GM21390 (cell line): ENCODE results near the gene CENPX.
A peak's percentile ranks its signal among the peaks of the same experiment; 100 is the strongest.
"Not testable (repeated sequence)": the region's sequence is repeated elsewhere in the genome, so short reads cannot be mapped to it uniquely, and the experiment has no call there.

Experiments
- ATAC-seq: cut with Tn5 transposase; IDR thresholded peaks from one replicate; pipeline ENCODE4 v1.9.1; 2021; ENCODE audit not compliant: unreplicated experiment

CENPX gene

DNA sequence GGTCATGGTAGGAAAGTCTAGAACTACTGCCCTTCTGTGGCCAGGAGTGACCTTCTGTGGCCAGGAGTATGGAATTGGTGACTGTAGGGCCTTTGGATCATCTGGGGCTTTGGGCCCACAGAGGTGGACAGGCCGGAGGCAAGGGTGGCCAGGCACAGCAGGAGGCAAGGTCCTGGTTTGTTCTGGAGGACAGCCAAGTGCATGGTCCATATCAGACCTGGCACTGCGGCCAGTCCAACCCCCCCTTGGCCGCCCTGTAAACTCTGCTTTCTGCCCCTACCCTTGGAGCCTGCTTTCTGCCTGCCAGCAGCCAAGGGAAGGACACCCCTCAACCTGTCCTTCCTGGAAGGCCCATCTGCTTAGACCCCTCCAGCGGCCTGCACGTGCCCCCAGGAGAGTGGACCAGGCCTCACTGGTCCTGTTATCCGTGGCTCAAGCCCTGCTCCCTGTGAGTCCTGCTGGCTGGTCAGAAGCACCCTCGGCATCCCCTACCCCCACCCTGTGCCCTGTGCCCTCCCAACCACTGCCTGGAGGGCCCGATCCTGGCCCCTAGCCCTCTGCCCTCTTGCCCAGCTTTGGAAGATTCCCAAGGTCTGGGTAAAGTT, 17.1 kb upstream of the CENPX start:
- ATAC-seq: no peak

DNA sequence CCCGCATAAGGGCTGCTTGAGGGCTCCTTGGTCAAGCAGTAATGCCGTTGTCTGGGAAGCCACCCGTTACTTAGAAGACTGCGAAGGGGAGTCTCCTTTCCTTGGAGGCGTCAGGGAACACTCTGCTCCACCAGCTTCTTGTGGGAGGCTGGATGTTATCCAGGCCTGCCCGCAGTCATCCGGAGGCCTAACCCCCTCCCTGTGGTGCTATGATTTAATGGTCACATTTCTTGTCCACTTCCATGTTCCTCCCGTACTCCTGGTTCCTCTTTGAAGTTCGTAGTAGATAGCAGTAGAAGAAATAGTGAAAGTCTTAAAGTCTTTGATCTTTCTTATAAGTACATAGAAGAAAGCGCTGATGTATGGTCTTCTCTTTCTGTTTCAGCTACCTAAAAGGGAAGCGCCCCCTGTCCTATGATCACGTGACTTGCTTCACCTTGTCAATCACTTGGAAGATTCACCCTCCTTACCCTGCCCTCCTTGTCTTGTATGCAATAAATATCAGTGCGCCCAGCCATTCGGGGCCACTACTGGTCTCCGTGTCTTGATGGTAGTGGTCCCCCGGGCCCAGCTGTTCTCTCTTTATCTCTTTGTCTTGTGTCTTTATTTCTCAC, 16.2 kb upstream of the CENPX start:
- not testable (repeated sequence) for ATAC-seq

DNA sequence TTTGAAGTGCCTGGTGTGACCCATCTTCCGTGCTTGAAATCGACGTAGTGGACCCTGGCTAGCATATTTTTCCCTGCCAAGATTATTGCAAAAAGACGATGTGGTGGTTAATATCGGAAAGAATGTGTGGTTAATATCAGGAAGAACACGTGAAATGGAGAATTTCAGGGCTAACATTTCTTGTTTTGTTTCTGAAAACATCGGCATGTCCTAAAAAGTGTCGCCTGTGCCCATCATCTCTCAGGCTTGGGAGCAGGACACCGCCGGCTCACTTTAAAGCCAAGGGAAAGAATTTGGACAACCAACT, 15.2 kb upstream of the CENPX start:
- no peak for ATAC-seq

DNA sequence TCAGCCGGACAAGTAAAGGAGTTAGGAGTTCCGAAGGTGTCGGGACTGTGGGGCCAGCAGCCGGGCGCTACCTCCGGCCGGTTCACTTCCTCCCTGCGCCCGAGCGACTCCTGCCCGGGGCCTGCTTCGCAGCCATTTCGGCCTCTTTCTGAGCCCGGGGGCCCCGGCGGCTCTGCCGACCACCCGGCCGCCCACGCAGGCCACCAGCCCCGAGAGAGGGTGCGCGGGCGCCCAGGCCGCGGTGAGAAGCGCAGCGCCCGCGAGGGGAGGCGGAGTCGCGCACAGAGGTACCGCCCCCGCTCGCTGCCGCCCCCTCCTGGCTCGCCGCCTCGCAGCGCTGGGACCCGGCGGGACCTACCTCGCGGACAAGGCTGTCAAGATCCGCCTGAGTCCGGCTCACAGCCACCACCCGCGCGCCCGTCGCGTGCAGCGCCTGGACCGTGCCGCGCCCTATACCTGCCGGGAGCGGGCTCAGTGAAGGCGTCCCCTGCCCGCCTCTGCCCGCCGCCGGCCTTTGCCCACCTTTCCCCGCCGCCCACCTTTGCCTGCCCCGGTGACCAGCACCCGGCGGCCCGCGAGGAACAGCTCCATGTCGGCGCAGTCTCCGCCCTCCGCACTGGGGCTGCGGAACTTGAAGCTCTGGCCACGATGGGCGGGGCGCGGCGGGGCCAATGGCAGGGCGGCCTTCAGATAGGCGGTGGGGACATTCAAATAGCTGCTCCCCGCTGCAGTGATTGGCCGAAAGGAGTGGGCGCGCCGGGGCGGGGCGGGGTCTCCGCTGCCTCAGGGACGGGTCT, 14.6 kb upstream of the CENPX start, which contains the start of gene DCXR:
Gene DCXR, minus strand, starts transcription at position 606 of the 797 bp plus-strand sequence. Its CDS starts 15 bp downstream, at position 591.
- ATAC-seq: peak; percentile 80

DNA sequence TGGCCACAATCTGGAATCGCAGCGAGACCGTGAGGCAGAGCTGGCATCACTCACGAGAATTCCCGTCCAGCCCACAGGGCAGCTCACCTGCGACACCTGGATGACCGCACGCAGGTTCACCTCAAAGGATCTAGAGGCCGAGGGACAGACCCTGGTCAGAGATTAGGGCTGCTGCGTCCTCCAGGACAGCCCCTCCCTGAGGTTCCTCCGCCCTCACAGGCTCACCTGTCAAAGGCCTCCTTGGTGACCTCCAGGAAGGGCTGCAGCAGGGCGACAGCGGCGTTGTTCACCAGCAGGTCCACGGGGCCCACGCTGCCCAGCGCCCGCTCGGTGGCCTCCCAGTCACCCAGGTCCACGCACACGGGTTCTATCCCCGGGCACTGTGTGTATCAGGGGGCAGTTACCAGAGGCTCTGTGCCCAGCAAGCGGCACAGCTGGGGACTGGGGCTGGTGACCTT, 14.0 kb upstream of the CENPX start:
- no peak for ATAC-seq

GRCh38 chr17:82035956-82036633, 13.4 kb upstream of the CENPX start:
- no peak for ATAC-seq

DNA sequence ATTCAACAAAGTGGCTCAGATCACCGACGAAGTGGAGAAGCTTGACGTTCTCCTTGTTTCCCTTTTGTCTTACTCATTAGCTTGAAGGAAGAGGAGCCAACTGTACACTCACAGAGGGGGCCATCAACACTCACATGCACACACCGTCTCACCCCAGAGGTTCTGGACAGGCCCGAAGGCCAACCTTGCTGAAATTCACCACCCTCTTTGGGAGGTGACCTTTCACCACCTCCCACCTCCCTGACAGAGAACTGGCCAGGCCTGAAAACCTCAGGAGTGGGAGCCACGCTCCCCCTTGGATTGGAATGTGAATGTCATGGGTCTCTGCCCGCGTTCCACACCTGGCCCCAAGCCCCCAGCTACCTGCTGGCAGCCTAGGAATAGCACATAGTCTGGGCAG, 12.8 kb upstream of the CENPX start:
- no peak for ATAC-seq

DNA sequence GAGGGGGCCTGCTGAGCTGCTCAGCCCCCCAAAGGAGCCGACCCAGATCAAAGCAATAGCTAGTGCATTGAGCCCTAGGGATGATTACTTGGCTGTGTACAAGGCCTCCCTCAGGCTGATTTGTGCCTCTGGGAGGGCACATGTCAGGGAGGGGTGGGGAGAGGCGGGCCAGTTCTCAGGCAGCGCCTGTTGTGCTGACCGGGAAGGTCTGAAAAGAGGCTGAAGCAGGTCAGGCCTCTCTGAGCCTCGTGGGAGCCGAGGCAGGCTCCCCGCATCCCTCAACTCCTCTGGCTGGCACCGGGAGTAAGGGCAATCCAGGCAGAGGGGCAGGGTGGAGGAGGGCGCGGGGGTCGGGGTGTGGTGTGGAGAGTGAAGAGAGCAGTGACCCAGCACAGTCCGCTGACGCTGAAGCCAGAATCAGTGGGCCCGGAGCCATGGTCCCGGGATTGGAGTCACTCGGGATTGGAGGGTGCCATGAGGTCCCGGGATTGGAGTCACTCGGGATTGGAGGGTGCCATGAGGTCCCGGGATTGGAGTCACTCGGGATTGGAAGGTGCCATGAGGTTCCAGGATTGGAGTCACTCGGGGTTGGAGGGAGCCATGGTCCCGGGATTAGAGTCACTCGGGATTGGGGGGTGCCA, 11.8 kb upstream of the CENPX start:
- no peak for ATAC-seq

DNA sequence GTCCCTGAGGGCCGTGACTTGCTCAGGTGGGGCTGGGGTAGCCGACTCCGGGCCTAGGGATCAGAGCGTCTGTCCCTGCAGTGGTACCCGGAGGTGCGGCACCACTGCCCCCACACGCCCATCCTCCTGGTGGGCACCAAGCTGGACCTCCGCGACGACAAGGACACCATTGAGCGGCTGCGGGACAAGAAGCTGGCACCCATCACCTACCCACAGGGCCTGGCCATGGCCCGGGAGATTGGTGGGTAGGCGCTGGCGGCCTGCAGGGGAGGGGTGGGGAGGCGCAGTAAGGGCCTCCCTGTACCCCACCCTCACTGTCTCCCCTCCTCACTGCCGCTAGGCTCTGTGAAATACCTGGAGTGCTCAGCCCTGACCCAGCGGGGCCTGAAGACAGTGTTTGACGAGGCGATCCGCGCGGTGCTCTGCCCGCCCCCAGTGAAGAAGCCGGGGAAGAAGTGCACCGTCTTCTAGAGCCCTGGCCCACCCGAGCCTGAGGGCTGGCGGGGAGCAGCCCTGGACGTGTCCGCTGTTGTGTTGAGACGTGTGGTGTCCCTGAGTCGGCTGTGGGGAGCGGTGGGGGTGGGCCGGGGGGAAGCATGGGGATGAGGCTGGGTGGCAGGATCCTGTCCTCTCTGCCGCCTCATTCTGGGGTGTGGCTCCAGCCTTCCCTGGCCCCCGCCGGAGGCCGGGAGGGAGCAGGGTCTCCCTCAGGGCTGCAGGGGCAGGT, 10.8 kb upstream of the CENPX start:
- ATAC-seq: no peak

DNA sequence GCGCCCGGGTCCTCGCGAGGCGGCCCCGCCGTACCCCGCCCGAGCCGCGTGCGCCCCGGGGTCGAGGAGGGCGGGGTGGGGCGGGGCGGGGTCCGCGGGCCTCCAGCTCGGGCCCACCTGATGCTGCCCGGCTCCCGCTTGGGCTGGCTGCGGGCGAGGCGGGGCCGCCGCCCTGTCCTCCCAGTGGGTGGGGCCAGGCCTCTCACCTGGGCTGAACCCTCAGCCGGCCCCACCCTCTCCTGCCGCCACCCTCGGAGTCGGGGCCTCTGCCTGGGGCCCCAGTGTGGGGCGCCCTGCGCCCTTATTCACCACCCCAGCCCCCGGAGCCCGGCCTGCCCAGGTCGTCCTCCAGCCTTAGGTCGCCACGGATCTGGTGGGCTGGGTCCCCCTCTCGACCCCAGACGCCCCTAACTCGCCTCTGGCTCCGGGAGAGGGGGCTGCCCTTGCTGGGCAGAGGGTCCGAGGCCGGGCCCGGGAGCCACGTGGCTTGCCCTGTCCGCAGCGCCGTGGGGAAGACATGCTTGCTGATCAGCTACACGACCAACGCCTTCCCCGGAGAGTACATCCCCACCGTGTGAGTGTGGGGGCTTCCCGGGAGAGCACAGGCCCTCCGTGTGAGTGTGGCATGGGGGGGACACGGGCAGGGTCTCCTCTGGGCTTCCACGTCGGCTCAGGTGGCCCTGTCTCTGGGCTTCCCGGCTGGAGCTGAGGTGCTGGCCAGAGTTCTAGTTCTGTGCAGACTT, 9.4 kb upstream of the CENPX start:
- ATAC-seq: no peak

DNA sequence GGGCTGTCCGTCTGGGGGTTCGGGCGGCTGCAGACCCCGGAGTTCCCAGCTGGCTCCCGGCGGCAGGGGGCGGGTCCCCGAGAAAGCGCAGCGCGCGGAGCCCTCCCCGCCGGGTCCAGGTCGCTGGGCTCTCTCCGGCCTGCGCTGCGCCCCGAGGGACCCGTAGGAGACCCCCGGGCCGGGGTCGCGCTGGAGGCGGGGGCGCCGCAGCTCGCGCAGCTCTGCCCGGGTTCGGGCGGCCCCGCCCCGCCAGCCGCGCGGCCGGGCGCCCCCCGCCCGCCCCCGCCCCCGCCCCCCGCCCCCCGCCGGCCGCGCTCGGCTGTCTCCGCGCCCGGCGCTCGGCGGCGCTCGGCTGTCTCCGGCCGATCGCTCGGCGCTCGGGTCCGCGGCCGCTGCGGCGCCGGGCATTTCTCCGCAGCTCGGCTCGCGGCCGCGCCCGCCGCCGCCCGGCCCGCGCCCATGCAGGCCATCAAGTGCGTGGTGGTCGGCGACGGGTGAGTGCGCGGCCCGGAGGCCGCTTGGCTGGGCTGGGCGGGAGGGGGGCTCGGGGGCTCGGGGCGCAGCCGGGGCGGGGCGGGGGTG, 8.7 kb upstream of the CENPX start, which contains the start of gene RAC3:
Gene RAC3, plus strand, starts transcription at position 376 of the 582 bp plus-strand sequence. Its CDS starts 84 bp downstream, at position 460.
- no peak for ATAC-seq

DNA sequence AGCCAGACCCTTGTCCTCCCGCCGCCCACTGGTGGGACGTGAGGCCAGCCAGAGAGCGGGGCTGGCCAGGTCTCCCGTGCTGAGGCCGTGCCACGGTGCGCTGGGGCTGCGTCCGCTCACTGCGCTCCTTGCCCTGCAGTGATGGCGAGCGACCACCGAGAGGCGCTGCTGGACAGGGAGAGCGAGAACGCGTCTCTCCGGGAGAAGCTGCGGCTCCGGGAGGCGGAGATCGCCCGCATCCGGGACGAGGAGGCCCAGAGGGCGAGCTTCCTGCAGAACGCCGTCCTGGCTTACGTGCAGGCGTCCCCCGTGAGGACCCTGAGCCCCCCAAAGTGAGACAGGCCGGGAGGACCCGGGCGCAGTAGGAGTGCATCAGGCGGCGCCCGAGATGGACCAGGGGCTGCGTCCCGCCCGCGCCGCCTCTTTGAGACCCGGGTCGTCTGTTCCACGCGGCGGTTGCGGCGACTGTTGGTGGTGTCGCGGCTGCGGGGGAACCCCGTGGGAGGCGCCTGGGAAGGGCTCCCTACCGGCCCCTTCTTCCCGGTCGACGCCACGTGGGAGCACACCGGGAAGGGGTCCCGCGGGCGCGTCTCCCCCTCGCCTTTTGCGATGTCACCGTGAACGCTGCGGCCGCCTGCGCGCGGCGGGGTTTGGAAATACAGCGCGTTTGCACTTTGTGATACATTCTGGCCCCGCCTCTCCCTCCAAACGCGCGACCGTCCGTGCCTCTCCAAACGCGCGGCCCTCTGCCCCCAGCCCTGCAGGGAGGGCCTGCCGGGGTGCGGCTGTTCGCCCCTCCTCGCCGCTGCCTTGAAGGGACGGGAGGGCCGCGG, 8.0 kb upstream of the CENPX start:
- no peak for ATAC-seq

GRCh38 chr17:82029990-82030469, 7.4 kb upstream of the CENPX start:
- no peak for ATAC-seq

DNA sequence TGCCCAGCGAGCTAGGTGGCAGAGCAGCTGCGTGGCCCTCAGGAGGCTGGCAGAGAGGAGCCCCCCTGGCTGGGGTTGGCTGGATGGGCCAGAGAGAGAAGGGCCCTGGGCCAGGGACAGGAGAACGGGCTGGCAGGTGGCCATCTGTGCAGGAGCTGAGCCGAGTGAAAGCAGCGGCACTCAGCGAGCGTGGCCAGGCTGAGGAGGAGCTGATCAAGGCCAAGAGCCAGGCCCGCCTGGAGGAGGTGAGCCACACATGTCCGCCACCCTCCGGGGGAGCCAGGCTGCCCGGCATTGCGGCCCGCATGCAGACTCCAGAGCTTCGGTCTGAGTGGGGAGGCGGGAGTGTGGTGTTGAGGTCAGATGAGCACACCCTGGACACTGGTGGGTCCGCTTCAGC, 6.7 kb upstream of the CENPX start:
- ATAC-seq: no peak

DNA sequence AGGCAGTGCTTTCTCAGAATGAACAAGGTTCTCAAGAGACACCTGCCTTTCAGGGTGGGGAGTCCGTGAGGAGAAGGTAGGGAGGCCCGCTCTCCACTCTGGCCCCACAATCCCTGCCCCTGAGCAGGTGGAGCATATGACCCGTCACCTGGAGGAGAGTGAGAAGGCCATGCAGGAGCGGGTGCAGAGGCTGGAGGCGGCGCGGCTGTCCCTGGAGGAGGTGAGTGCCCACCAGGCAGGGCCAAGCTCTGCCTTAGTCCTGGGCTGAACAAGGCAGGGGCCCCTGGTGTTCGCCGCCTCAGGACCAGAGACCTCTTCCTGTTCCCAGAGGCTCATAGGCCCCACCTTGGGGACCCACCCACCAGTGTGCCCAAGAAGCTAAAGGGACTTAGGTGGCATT, 6.3 kb upstream of the CENPX start:
- ATAC-seq: no peak

GRCh38 chr17:82028246-82028645, 5.6 kb upstream of the CENPX start:
- no peak for ATAC-seq

GRCh38 chr17:82025401-82026107, 2.9 kb upstream of the CENPX start:
- ATAC-seq: no peak

DNA sequence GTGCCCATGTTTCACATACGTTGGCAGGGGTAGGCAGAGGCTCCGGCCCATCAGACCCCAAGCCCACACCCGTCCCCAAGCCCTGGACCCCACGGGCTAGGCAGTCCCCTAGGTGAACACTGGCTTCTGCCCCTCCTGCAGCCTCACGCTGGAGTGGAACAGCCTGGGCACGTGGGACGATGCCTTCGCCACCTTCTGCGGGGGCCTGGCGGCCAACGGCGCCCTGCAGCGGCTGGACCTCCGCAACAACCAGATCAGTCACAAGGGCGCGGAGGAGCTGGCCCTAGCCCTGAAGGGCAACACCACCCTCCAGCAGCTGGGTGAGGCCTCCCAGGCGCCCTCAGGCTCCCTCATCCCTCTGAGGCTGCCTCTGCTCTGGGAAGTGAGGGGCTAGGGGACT, 2.2 kb upstream of the CENPX start:
- ATAC-seq: no peak
